Renal cortex interstitium (tissue), 11 donors: ENCODE results near the gene ACVR1. TPM values are rescaled to one million over a fixed set of nuclear protein-coding genes. Genes with fewer than 3 reads are reported as not detected.
A peak's percentile ranks its signal among the peaks of the same experiment; 100 is the strongest.
"Not testable (repeated sequence)": the region's sequence is repeated elsewhere in the genome, so short reads cannot be mapped to it uniquely, and the experiment has no call there.

ENCODE experiments used
- DNase-seq, 11 donors: peaks; one replicate each; pipeline ENCODE4 v3.0.0-alpha.2; 2013; ENCODE audit warnings: low read depth in 9 of 11, low spot score in 4 of 11; ENCODE audit errors: extremely low read depth in 1 of 11
- polyA plus RNA-seq, 3 donors: library from polyadenylated mRNA; unstranded; fragments of 120-200 nt; gene quantifications; one replicate each; pipeline ENCODE4 v1.2.1, GENCODE V29; 2013; ENCODE audit not compliant: insufficient read length in 3 of 3

The ACVR1 gene
- polyA plus RNA-seq, 3 donors = 26.6 to 31.0 (median 29.1) TPM

DNA sequence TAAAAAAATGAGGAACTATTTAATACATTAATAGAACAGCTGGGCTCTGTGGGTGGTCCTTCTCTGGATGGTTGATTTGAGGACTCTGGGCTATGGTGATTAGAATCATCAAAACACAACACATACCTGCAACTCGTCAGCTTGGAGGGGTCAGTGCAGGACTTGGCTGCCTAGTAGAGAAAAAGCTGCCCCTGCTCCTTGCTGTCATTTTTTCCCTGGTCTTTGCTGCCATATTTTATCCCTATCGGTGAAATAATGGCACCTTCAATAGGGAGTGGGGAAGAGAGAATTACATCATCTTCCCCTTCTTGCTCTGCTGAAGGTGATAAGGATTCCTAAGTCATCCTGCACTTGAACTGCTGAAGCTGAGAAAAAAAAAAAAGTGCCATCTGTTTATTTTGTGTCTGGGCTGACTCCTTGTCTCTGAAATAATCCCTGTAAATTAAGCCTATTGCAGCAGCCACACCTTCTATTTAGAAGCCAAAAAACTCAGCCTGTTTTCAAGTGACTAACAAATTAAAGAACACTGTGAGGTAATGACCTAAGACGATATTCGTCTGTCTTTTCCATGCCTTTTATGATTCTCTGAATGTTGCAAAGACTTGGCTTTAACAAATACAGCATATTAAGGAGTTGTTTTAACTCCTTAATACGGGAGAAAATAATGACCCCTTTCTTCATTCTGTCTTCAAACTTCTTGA is 89.3 kb downstream of the ACVR1 start:
- DNase-seq = no peak

DNA sequence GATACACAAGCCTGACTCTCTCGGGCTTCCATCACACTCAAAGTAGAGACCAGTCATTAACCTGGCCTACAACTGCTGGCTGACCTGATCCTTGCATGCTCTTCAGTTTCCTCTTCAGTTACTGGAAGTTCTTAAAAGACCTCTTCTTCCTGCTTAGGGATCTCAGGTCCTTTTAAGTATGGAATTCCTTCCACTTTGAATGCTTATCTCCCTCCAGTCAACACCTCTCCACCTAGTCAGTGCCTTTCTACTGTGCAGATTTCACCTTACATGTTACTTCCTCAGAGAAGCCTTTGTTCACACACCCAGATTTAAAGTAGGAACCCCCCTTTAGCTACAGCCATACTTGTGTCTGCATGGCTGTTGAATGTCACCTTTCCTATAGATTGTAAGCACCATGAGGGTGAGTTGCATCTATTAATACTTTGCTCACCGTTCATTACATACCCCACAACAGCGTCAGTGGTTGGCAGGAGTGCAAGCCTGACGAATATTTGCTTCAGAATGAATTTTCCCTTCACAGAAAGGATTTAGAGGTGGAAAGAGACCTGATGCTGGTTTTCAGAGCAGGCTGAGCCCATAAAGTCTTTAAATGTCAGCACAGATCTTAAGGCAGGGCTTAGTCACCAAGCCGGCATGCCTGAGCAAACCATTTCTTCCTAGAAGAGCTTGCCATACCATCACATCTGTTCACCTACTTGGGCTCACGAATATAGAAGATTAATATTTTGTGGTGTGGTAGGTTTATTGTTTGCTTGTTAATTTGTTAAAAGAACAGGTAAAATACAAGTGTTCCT is 90.1 kb downstream of the ACVR1 start:
- no peak for DNase-seq

DNA sequence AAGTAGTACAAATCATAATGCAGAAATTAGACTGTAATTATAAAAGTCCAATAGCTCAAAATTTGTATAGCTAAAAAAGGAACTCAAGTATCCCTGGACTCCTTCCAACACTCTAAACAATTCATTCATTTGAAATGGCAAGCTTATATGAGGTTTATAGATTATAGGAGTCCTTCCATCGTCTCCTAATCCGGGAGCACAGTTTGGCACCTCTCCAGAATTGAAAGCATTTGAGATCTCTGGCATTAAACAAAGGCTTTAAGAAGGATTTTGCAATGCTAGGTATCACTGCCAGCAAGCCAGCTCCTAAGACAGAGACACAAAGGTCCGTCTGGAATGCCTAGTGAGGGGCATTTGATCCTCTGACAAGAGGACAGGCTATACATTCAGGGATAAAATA is 90.9 kb downstream of the ACVR1 start:
- DNase-seq = no peak

DNA sequence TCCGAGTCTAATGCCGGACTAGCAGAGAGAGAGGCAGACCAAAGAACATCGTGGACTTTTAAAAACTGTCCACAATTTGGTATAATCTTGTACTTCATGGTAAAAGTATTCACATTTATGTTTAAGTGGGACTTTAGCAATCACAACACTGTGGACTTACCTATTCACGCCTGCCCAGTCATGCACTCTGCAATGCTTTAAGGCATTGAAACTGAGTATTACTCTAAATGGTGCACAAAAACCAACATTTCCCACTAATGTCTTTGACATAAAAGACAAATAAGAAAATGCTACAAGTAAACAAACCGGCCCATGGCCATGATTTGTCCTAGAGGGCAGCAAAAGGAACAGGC is 91.3 kb downstream of the ACVR1 start:
- DNase-seq = no peak

DNA sequence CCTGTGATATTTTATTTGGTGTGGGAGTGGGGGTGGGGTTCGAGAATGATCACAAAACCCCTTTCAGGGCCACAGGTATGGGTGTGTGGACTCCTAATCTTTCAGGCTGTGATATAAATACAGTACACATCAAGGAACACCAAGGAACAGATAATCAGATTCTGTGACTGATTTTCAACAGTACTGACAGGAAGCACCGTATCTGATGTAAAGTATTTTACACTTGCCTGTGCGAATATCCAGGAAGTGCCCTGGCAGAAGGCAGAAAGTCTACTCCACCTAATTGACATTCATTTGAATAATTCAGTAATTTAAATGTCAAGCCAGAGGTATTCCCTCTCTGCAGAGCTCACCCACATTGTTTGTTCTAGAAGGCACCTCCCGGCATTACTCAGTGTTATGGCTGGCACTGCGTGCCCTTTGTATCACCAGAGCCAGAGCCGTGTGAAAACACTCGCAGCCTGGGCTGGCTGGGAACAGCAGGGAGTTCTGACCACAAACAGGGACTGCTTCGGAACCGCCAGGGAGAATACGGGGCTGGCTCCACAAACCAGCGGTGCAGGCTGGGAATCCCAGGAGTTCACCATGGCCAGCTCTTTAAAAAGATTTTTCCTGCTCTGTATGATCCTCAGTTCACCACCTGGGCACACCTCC is 91.8 kb downstream of the ACVR1 start:
- DNase-seq = no peak

DNA sequence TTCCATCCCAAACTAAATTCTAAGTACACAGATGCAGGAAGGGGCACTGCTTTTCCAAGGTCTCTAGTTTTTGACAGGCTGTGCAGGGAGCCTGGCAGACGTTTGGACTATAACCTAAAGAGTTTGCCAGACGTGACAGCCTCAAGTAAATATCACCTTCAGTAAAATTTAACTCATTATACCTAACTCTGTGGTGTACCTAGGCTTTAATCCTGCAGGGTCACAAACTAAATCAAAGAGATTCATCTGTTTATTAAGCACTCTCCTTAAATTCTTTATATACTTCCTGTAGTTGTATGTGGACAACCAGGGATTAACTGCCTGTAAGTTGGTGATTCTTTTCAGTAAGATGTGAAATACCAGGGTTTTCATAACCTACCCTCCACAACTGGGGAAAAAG is 92.9 kb downstream of the ACVR1 start:
- no peak for DNase-seq

DNA sequence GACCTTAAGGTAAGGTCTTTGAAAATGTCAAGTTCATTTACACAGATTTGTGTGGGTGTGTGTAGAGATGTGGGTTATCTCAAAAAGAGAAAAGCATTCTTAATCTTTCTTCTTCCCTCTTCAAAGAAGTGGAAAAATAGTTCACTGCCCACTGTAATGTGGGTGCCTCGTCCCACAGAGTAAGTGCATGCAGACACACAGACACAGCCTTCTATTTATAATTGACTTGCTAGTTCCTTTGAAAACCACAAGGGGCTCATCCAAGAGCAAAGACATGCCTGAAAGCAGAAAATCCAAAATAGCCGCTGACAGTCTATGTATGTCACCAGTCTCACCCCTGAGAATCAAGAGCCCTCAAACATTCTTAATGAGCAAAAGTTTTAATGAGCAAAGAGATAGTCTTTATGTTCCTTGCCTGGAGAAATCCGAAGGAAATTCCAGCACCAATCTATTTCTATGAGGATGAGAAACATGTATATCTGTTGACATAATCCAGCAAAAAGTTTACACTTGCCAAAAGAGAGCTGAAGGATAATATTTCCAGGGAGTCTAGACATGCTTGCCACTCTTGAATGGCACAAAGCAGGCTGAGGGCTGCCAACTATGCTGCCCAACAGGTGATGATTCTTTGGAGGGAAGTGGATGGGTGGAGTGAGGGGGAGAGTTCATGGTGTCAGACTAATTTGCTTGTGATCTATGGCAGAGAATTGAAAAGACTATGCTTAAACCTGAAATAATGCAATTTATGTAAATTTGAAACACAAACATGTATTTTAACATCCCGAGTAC is 93.9 kb downstream of the ACVR1 start:
- no peak for DNase-seq

DNA sequence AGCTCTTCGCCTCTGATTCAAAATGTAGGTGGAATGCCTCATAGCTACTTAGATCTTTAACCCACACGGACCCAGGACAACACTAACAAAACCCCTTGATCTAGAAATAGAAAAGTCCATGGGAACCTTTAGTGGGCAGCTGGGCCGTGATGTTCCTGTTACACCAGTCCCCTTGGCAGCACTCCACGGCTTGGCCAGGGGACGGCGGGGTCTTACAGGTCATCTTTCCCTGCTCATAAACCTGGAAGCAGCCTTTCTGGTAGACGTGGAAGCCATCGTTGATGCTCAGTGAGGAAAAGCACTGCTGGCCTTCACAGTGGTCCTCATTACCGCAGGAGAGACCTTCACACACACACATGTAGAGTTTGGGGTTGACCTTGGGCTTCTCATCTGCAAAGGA is 95.9 kb downstream of the ACVR1 start:
- DNase-seq = no peak

DNA sequence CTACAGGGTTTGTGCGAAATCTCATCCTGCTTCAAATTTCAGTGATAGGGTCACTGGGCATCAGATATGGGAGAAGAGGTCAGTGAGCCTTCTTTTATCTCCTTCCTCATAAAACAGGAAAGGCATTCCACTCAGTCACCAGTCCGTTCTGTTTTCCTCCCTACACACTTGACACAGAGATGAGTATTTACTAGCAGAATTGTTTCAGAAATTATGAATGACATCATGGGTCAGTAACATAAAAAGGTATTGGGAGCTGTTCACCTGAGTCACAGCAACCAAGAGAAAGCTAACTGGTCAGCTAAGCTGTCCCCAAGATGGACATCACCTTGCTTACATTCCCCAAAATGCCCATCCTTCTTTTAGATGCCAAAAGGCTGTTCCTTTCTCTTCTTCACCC is 96.3 kb downstream of the ACVR1 start:
- DNase-seq = no peak

DNA sequence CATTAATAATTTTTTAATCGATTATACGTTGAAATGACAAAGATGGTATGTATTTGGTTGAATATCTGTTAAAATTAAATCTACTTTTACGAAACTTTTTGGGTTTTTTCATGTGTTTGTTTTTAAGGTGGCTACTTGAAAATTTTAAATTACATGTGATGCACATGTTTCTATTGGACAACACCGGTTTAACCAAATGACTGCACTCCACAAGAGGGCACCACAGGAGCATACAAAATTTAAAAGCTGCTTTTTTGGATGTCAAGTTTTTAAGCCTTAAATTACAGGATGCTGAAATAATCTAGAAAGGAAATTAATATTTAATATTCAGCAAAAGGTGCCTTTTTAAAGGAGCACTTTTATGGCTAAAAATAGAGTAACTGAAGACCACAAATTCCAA is 98.7 kb downstream of the ACVR1 start:
- DNase-seq = peak in 7 of 11 donors; percentile 13 to 35 (median 23)

DNA sequence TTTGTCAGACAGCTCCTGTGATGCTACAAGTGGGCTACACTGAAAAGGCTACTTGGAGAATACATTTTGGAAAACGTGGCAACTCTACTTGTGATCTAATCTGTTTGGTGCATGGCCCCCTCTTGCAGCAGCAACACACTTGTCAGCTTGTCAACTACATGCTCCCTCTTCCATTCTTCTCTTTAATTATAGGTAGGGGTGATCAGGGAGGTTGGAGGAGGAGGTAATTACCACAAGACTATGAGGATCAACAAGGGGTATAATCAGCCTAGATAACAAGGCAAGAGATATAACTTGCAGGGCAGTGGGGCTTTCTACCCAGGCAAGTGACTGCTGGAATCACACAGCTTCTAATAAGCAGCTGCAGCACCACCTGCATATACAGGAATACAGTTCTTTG is 104.9 kb downstream of the ACVR1 start:
- no peak for DNase-seq

DNA sequence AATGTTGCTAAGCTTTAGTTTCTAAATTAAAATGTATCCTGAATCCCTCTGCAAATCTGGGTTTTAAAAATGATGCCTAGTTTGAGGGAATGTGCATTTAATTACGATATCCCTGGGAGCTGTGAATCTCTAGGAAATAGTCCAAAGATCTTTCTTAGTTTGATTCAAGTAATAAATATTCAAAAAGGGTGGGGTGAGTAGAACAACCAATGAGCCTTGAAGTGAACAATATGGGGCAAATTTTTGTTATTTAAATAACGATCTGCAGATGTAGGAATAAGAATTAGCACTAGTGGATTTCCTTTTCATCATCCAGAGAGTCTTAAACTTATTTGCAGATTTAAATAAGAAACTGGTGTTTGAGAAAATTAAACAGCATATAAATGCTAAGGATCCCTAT is 106.3 kb downstream of the ACVR1 start:
- no peak for DNase-seq

DNA sequence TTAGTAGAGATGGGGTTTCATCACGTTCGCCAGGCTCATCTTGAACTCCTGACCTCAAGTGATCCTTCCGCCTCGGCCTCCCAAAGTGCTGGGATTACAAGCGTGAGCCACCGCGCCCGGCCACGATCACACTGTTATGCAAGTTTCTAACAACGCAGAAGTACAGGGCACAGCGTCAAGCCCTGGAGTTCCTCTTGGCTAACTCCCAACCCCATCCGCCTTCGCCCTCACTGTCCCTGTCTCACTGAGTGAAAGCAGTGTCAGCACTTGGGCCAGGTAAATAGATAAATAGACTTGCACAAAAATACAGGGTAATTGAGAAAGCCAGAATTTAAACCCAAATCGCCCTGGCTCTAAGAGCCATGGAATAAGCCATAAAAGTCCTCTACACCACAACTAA is 111.7 kb downstream of the ACVR1 start:
- no peak for DNase-seq

DNA sequence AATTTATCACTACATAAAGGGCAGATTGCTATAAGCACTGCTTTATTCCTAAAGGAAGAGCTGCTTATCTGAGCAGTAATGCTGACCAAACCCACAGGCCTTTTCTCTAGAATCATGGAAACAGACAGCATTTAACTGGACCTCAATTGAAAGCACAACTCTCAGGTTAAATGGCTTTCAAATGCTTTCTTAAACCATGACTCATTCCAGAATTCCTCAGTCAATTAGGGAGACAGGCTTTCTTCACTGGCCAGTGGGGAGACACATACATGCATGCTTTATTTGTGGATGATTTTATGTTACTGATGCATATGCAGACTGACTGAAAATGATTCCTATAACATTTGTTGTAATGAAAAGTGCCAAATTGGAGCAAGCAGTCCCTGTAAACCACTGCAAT is 114.6 kb downstream of the ACVR1 start:
- no peak for DNase-seq

DNA sequence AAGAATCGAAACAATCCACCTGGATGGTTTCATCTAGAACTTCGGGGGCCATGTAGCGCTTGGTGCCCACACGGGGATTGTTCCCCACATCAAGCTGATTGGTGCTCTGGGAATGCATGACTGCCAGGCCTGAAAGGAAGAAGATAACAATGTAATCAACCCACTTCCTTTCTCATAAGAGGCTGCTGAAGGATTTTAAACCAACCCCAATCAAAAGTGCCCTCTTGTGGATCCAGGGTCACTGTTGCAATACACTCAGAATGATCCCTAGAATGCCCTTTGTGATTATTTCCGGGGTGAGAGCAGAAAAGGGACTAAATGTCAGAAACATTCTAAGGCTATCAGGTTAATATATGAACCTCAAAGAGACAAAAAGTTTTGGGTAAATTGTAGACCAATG is 115.2 kb downstream of the ACVR1 start:
- DNase-seq = no peak

DNA sequence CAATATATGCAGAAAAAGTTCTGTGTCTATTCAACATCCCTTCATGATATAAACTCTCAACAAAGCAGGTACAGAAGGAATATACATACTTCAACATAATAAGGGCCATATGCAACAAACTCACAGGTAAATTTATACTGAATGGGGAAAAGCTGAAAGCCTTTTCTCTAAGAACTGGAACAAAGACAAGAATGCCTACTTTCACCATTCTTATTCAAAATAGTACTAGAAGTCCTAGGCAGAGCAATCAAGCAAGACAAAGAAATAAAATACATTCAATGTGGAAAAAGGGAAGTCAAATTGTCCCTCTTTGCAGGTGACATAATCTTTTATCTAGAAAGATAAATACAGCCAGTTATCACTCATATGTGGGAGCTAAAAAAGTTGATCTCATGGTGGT is 116.3 kb downstream of the ACVR1 start:
- no peak for DNase-seq

DNA sequence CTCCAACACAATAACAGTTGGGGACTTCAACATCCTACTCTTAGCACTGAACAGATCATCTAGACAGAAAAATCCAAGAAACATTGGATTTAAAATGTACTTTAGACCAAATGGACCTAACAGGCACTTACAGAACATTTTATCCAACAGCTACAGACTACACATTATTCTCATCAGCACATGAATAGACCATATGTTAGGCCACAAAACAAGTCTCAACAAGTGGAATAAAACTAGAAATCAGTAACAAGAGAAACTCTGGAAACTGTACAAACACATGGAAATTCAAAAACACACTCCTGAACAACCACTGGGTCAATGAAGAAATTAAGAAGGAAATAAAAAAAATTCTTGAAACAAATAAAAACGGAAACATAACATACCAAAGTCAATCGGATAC is 117.5 kb downstream of the ACVR1 start:
- no peak for DNase-seq

DNA sequence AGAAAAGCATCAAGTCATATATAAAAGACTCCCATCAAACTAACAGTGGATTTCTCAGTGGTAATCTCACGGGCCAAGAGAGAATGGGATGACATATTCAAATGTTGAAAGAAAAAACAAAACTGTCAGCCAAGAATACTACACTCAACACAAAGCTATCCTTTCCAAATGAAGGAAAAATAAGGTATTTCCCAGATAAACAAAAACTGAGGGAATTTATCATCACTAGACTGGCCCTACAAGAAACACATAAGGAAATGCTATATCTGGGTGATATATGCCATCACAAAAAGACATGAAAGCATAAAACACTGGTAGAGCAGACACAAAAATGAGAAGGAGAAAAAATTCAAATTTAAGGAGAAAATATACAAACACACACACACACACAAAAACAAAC is 118.6 kb downstream of the ACVR1 start:
- DNase-seq = no peak

DNA sequence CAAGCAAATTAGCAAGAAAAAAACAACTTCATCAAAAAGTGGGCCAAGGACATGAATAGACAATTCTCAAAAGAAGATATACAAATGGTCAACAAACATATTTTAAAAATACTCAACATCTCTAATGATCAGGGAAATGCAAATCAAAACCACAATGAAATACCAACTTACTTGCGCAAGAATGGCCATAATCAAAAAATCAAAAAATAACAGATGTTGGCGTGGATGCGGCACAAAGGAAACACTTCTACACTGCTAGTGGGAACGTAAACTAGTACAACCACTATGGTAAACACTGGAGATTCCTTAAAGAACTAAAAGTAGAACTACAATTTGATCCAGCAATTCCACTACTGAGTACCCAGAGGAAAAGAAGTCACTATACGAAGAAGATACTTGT is 119.7 kb downstream of the ACVR1 start:
- DNase-seq = not testable (repeated sequence)
